HG02973 (cell line): ENCODE results near the gene PGBD5.

Experiments
- ATAC-seq: cut with Tn5 transposase; IDR thresholded peaks from one replicate; pipeline ENCODE4 v1.9.1; 2021; ENCODE audit warnings: moderate library complexity; ENCODE audit not compliant: unreplicated experiment

Gene PGBD5

DNA sequence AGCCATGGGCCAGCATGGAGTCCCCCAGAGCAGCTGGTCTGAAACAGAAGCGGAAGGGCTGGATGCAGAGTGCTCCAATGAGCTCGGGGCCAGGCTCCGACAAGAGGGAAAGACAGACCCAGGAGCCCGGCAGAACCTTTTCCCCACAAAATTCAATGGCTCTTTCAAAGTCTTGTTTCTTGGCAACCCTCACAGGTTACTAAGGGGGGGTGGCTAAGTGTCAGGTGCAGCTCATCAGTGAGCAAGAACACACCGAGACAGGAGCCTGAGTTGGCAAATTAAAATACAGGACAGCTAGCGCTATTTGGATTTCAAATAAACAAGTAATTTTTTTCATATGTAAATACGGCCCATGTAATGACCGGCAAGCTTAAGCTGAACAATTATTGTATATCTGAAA is 27.3 kb downstream of the PGBD5 start:
- ATAC-seq = no peak

DNA sequence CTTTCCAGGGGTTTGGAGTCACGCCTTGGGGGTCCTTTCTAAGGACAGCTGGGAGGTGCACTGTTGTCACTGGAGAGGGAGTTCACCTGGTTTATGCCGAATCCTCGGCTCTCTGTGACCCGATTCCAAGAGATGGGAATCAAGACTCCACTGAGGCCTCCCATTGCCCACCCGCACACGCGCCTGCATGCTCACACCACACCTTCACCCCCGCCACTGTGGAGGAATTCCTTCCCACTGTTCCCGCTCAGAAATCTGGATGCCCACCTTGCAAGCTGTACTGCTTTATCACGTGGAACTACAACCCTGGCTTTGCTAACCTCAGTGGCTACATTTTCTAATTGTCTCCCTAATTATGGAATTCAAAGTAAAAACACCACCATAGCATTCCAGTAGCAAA is 29.2 kb downstream of the PGBD5 start:
- no peak for ATAC-seq

DNA sequence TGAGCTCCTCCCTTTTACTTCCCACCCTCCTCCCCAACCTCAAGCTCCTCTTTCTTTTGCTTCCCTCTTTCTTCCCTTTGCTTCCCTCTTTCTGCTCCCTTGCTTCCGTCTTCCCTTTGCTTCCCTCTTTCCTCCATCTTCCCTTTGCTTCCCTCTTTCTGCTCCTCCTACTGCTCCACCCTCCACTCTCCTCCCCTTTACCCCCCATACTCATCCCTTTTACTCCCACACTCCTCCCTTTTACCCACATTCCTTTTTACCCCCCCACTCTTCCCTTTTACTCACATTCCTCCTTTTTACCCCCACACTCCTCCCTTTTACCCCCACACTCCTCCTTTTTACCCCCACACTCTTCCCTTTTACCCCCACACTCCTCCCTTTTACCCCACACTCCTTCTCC is 30.2 kb downstream of the PGBD5 start:
- no peak for ATAC-seq

DNA sequence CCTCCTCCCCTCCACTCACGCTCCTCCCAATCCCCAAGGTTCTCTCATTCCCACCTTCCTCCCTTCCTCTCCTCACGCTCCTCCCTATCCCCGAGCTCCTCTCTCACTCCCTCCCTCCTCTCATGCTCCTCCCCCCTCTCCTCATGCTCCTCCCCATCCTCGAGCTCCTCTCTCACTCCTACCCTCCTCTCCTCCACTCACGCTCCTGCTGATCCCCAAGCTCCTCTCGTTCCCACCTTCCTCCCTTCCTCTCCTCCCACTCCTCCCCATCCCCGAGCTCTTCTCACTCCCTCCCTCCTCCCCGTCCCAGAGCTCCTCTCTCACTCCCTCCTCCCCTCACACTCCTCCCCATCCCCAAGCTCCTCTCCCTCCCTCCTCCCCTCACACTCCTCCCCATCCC is 31.4 kb downstream of the PGBD5 start:
- no peak for ATAC-seq

- ATAC-seq = no peak
Observed at GRCh38 chr1:230394134-230394533, 32.0 kb downstream of the PGBD5 start.

- ATAC-seq = no peak
Observed at GRCh38 chr1:230393722-230394121, 32.4 kb downstream of the PGBD5 start.

DNA sequence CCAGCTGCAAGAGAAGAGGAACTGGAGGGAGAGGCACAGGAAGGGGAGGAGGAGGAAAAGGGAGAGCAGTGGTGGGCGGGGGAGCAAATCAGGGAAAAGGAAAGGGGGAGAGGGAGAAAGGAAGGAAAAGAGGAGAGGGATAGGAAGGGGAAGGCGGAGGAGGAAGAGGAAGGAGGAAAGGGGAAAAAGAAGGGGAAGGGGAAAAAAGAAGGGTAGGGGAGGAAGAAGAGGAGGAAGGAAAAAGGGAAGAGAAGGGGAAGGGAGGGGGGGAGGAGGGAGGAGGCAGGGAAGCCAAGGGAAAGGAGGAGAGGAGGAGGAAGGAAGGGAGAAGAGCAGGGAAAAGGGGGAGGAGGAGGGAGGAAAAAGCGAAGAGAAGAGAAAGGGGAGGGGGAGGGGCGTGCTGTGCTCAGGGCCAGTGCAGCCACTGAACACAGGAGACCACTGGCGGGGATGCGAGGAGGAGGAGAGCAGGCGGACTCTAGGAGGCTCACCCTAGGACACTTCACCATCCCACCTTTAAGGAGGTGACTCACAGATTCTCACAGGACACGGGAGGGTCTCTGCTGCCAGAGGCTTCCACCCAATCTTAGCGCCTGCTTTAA is 33.1 kb downstream of the PGBD5 start:
- no peak for ATAC-seq

- no peak for ATAC-seq
Observed at GRCh38 chr1:230392536-230392909, 33.6 kb downstream of the PGBD5 start.

GRCh38 chr1:230391776-230392535 is 34.2 kb downstream of the PGBD5 start:
- ATAC-seq = no peak

- no peak for ATAC-seq
Observed at GRCh38 chr1:230390371-230390770, 35.8 kb downstream of the PGBD5 start.

- ATAC-seq = no peak
Observed at GRCh38 chr1:230387876-230388275, 38.3 kb downstream of the PGBD5 start.

GRCh38 chr1:230387296-230387695 is 38.8 kb downstream of the PGBD5 start:
- no peak for ATAC-seq

DNA sequence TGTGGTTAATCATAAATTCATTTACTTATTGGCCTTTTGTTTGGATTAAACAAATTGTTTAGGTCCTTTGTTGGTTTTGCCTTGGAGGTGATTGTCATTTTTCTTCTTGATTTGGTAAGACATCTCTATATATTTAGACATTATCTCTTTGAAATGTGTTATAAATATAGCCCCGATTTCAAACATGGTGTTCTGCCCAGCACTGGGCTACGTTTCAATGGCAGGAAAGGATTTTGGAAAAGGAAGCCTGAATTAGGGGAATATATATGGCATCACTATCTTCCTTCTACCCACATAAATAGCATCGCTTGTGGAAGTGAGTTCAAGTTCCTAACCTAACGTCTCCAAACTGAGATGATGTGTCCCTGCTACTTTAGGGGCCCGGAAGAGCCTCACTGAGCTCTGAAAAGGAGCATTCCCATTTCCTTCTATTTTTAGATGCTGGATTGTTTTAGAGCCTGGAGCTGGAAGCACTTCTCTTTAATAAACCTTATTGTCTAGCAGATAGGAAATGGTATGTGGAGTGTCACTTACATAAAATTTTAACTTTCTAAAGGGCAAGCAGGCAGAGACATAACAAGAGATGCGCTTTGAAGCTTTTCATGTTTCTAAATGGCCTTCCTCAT is 39.4 kb downstream of the PGBD5 start:
- ATAC-seq = no peak

GRCh38 chr1:230385930-230386329 is 40.2 kb downstream of the PGBD5 start:
- ATAC-seq = no peak

DNA sequence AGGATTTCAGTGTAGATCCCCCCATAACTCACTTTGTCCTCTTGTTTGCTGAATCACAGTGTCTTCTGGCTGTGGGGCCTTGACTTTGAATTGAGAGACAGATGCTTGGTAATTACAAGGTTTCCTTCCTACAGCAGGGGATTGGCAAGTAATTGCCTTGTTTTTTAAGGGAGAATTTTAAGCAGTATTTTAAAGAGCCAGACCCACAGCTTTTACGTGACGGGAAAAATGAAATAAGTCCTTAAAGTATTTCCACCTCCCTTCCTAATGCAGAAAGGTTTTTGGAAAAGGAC is 41.0 kb downstream of the PGBD5 start:
- no peak for ATAC-seq

- ATAC-seq = no peak
Observed at GRCh38 chr1:230384380-230385157, 41.6 kb downstream of the PGBD5 start.

GRCh38 chr1:230383425-230383824 is 42.7 kb downstream of the PGBD5 start:
- ATAC-seq = no peak

DNA sequence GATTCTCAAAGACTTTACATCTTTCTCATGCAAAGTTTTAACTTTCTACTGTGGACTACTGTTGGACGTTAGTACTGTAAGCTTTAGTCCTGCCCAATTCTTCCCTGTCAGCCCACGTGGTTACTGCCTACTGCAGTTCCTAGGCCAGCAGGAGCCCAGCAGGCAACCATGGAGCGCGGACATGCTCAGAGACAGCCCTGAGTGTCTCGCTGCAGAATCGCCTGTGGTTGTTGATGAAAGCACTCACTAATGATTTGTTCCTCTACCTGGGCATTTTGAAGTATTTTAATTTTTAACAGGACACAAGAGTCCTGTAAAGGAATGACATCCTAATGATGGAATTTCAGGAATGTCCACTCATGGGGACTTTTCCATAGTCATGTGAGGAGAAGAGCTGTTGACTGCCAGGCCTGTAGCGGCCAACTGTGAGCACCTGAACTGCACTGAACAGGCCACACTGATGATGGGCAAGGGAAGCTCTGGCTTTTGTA is 44.1 kb downstream of the PGBD5 start:
- no peak for ATAC-seq

GRCh38 chr1:230381585-230381984 is 44.5 kb downstream of the PGBD5 start:
- ATAC-seq = no peak

- ATAC-seq = no peak
Observed at GRCh38 chr1:230381049-230381467, 45.1 kb downstream of the PGBD5 start.

- no peak for ATAC-seq
Observed at GRCh38 chr1:230379928-230380327, 46.2 kb downstream of the PGBD5 start.

DNA sequence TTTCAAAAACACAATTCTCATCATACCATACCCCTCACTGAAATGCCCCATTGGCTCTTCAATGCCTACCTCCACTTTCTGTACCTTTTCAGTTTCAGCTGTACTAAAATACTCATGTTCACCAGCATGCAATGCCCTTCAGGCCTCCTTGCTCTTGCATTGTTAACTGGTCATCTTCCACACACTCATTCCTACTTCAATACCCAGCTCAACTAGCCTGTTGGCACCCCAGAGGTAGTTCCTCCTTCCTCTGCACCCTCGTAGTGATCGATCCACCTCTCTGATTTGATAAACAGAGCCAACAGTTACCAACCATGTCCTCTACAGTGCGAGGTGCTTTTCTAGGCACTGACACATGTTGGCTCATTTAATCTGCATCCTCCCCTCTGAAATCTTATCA is 46.7 kb downstream of the PGBD5 start:
- no peak for ATAC-seq
